PC-9 (cell line): ENCODE results near the gene ABHD1.

Experiments
- CTCF ChIP-seq: fragments of 200-600 bp; sonication (generic); conservative IDR thresholded peaks from 2 replicates; pipeline ENCODE4 v1.6.1; 2017; ENCODE audit warnings: mixed run types, antibody characterized with exemption, mild to moderate bottlenecking, moderate library complexity
- EZH2 ChIP-seq: fragments of 200-600 bp; sonication (generic); IDR thresholded peaks from 2 replicates; pipeline ENCODE4 v1.8.0; 2017; ENCODE audit warnings: antibody characterized with exemption, low read depth

GRCh38 chr2:27117995-27118524 is 5.6 kb upstream of the ABHD1 start:
- TF ChIP-seq CTCF (no peak), EZH2 (no peak)
